ENCODE results near the gene SERGEF. TPM values are rescaled to one million over a fixed set of nuclear protein-coding genes. Genes with fewer than 3 reads are reported as not detected.

SERGEF gene
- polyA plus RNA-seq, 3 donors = 14.3 to 33.7 (median 33.3) TPM

- Histone ChIP-seq H2AFZ (ENCODE audit: insufficient read depth, low read depth, low read length, poor library complexity, severe bottlenecking) (no peak overlapping the region), H3K9me3 (replicated peaks in 1 of 2; ENCODE audit: control insufficient read depth in 1 of 2, insufficient read depth in 1 of 2, low read length in 2 of 2) (no peaks in the 10 kb centered on the region), H3K9ac (ENCODE audit: insufficient read depth, low read length, poor library complexity, severe bottlenecking) (no peak overlapping the region), H3K4me2 (replicated peaks; ENCODE audit: extremely low read depth, low read length, poor library complexity, severe bottlenecking) (no peak overlapping the region), H4K20me1 (ENCODE audit: insufficient read depth, low read length) (no peaks in the 10 kb centered on the region), H3K36me3 (replicated peaks in 1 of 2; ENCODE audit: control insufficient read depth in 1 of 2, insufficient read depth in 2 of 2, low read length in 2 of 2) (peaks cover 19 to 63% of the 10 kb centered on the region in 2 donors), H3K79me2 (ENCODE audit: insufficient read depth, low read length) (no peaks in the 10 kb centered on the region), H3K4me1 (ENCODE audit: control insufficient read depth in 1 of 2, insufficient read depth in 2 of 2, low read length in 2 of 2) (no peaks in the 10 kb centered on the region), H3K4me3 (replicated peaks in 1 of 3; ENCODE audit: low read depth in 2 of 3, low read length in 3 of 3) (no peak overlapping the region), H3K27ac (ENCODE audit: low read depth in 1 of 2, low read length in 2 of 2) (no peak overlapping the region), H3K27me3 (ENCODE audit: control insufficient read depth in 2 of 2, insufficient read depth in 2 of 2, low read length in 2 of 2) (no peaks in the 10 kb centered on the region)
- 83% methylated on average over 1 of the region's 2 CpGs for WGBS (ENCODE audit: insufficient coverage)
- Mint-ChIP-seq H3K4me3 (no peak overlapping the region), H3K36me3 (peaks cover 59 to 63% of the 10 kb centered on the region in 2 donors), H3K27ac (peak overlapping the region in 1 of 7 donors; percentile 73), H3K9me3 (no peaks in the 10 kb centered on the region), H3K27me3 (ENCODE audit: low read depth in 3 of 3) (no peaks in the 10 kb centered on the region), H3K4me1 (no peaks in the 10 kb centered on the region)
- intact Hi-C loops (cut with micrococcal nuclease) = no loop called here
- TF ChIP-seq CTCF (IDR thresholded peaks at IDR 0.05) = no peak
- DNase-seq = no peak
Measured at GRCh38 chr11:17992916-17993315, 19.9 kb downstream of the SERGEF start.

GRCh38 chr11:17991783-17992433, 20.9 kb downstream of the SERGEF start:
- Histone ChIP-seq H4K20me1 (ENCODE audit: insufficient read depth, low read length) (no peaks in the 10 kb centered on the region), H2AFZ (ENCODE audit: insufficient read depth, low read depth, low read length, poor library complexity, severe bottlenecking) (no peak overlapping the region), H3K79me2 (ENCODE audit: insufficient read depth, low read length) (no peaks in the 10 kb centered on the region), H3K4me2 (replicated peaks; ENCODE audit: extremely low read depth, low read length, poor library complexity, severe bottlenecking) (no peak overlapping the region), H3K27ac (ENCODE audit: low read depth in 1 of 2, low read length in 2 of 2) (no peak overlapping the region), H3K4me1 (ENCODE audit: control insufficient read depth in 1 of 2, insufficient read depth in 2 of 2, low read length in 2 of 2) (no peaks in the 10 kb centered on the region), H3K27me3 (ENCODE audit: control insufficient read depth in 2 of 2, insufficient read depth in 2 of 2, low read length in 2 of 2) (no peaks in the 10 kb centered on the region), H3K9me3 (replicated peaks in 1 of 2; ENCODE audit: control insufficient read depth in 1 of 2, insufficient read depth in 1 of 2, low read length in 2 of 2) (no peaks in the 10 kb centered on the region), H3K4me3 (replicated peaks in 1 of 3; ENCODE audit: low read depth in 2 of 3, low read length in 3 of 3) (no peak overlapping the region), H3K36me3 (replicated peaks in 1 of 2; ENCODE audit: control insufficient read depth in 1 of 2, insufficient read depth in 2 of 2, low read length in 2 of 2) (peaks cover 29 to 64% of the 10 kb centered on the region in 2 donors), H3K9ac (ENCODE audit: insufficient read depth, low read length, poor library complexity, severe bottlenecking) (no peak overlapping the region)
- peak; percentile 87 for TF ChIP-seq CTCF (IDR thresholded peaks at IDR 0.05)
- DNase-seq = peak in 2 of 3 donors; percentile 29 to 31
- H3K4me1 Mint-ChIP-seq = no peaks in the 10 kb centered on the region
- H3K4me3 Mint-ChIP-seq = no peak overlapping the region
- 100% methylated on average over 1 of the region's 4 CpGs for WGBS (ENCODE audit: insufficient coverage)
- no peaks in the 10 kb centered on the region for H3K27me3 Mint-ChIP-seq (ENCODE audit: low read depth in 3 of 3)
- H3K9me3 Mint-ChIP-seq = no peaks in the 10 kb centered on the region
- H3K27ac Mint-ChIP-seq = no peak overlapping the region
- peaks cover 63 to 65% of the 10 kb centered on the region in 2 donors for H3K36me3 Mint-ChIP-seq
- intact Hi-C loops (cut with micrococcal nuclease) = no loop called here

All from CD14-positive monocyte (primary cell).